ENCODE results near the gene LETM1.

Gene LETM1

DNA sequence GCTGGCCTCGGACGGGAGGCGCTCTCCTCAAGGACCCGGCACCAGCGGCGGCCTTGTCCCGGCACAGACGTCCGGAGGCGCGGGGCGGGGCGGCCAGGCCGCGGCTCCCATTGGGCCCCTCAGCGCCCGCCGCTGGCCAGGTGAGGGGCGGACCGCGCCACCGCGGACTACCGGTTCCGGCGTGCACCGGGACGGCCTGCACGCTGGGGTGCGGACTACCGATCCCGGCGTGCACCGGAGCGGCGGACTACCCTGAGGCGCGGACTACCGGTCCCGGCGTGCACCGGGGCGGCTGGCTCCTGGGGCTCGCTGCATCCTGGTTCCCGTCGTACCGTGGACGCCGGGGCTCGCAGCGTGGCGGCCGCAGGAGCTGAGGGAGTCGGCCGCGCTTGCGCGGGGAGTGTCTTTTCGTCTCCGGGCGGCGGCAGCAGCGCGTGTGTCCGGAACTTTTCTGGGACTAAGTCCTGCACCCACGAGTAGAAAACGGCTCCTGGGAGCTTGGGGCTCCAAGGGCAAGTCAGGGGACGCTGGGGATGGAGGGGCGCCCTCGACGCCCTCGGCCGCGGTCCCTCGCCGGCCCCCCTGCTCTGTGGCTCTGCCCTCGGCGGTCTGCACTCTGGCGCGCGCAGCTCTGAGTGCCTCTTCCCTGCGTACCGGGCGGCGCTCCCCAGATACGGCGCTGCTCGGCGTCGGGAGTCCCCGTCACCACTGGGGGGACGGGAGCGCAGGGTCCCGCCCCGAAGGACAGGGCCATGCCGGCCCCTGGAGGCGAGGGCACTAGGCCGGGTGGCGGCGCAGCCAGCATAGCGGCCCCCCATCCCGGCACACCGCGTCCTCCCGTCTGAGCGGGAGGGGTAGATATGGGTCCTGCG lies at the start of gene LETM1:
Gene LETM1 (minus strand): TSS at position 86 of the 872 bp plus-strand sequence. CDS start 206 bp downstream, outside the sequence.
- DNase-seq = peak; percentile 93 to 94

GRCh38 chr4:1904042-1904441 lies 48.1 kb upstream of the LETM1 start:
- no peak for DNase-seq

DNA sequence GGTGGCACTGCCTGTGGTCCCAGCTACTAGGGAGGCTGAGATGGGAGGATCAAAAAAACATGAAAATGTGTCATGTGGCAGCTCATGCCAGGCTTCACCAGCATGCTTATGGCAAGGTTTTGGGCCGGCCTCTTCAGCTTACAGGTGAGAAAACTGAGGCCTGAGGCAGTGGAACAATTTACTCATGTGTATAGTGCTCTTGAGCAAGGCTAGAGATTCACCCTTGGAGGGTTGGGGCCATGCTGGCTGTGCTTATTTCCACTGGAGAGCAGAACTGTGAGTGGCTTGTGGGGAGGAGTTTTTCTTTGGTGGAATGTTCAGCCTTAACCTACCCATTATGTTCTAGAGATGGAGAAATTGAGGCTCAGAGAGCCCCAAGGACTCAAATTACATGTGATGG lies 47.1 kb upstream of the LETM1 start:
- no peak for DNase-seq

DNA sequence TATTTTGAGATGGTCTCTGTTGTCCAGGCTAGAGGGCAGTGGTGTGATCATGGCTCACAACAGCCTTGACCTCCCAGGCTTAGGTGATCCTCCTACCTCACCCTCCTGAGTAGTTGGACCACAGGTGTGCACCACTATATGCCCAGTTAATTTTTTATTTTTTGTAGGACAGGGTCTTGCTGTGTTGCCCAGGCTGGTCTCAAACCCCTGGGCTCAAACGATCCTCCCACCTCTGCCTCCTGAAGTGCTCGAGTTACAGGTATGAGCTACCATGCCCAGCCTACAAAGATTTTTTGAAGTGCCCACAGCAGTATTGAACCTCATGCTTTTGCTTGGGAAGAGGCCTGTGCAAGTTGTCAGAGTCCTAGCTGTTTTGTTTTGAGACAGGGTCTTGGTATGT lies 46.3 kb upstream of the LETM1 start:
- no peak for DNase-seq

DNA sequence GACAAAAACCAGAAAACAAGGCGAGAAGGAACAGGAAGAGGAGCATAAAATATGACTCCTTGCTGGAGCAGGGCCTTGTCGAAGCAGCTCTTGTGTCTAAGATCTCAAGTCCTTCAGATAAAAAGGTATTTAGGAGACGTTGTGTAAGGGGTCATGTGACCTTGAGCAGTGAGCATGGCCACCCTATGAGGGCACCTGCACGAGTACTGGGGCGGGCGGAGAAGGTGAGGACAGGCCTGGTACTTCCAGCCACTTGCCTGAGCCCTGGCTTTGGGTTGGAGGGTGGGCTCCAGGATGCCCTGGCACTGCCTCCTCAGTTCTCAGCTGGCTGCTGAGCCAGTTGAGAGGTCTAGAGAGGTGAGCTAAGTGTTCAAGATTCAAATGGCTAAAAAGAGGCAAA lies 45.2 kb upstream of the LETM1 start:
- no peak for DNase-seq

GRCh38 chr4:1900624-1901023 lies 44.7 kb upstream of the LETM1 start:
- DNase-seq = no peak

DNA sequence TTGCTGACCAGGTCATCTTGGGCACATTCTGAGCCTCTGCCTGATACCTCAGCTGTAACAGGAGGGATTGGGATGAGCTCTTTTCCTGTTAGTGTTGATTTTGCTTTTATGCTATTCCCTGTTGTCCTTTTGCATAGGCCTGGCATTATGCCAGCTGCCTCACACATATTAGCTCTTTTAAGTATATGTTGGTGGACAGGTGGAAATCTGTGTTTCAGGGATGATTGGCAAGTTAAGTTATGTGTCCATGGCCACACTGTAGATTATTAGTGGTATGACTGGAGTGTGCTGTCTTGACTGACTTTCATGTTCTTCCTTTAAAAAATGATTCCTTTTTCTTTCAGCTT lies 44.1 kb upstream of the LETM1 start:
- DNase-seq = no peak

- DNase-seq = peak; percentile 76 to 81
These were observed 43.5 kb upstream of the LETM1 start for GRCh38 chr4:1899149-1900086.

GRCh38 chr4:1898681-1899080 lies 42.7 kb upstream of the LETM1 start:
- no peak for DNase-seq

DNA sequence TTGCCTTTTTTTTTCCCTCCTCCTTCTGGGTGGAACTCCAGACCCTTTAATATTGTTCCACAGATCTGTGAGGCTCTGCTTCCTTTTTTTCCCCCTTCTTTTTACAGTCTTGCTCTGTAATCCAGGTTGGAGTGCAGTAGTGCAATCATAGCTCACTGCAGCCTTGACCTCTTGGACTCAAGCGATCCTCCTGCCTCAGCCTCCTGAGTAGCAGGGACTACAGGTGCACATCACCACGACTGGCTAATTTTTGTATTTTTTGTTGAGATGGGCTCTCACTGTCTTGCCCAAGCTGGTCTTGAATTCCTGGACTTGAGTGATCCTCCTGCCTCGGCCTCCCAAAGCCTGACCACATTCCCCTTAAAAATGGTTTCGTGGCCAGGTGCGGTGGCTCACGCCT lies 42.1 kb upstream of the LETM1 start:
- no peak for DNase-seq

- no peak for DNase-seq
These were observed 40.7 kb upstream of the LETM1 start for GRCh38 chr4:1896658-1896991.

GRCh38 chr4:1895971-1896657 lies 40.2 kb upstream of the LETM1 start:
- DNase-seq = no peak

GRCh38 chr4:1890979-1891570 lies 35.1 kb upstream of the LETM1 start:
- DNase-seq = no peak

GRCh38 chr4:1887052-1887451 lies 31.1 kb upstream of the LETM1 start:
- DNase-seq = no peak

DNA sequence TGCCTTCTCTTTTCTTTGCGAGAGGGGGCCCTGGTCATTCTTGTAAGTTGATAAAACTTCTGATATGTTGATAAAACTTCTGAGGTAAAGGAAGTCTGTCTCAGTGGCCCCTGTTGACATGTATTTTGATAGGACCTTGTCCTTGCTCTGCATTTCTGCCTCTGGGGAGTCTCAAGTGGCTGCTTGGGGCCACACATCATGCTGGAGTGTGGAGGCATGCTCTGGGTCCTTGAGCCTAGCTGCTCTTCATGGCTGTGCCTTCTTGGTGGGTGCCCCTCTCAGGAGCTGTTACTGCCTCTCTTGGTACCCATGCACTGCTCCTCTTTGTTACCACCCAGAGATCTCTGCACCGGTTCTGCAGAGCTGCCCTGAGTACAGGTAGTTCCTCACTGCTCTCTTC lies 29.5 kb upstream of the LETM1 start:
- no peak for DNase-seq

GRCh38 chr4:1883583-1883982 lies 27.6 kb upstream of the LETM1 start:
- DNase-seq = no peak

DNA sequence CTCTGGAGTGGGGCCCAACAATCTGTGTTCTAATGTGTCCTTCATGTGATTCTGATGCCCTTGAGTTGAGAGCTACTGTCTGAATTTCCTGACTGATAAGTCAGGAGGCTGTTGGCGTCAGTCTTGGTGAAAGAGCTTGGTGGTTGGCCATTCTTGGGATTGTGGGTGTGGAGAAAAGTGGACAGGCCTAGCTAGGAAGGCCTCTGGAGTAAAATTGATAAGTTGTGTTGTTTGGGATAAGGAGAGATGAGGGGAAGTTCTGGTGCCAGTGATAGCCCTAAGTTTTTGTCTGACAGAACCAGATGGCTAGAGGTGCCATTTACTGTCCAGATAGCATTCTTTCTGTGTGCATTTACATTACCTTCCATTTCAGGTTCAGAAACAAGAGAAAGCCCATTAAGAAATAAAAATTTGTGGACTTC lies 26.9 kb upstream of the LETM1 start:
- DNase-seq = no peak

DNA sequence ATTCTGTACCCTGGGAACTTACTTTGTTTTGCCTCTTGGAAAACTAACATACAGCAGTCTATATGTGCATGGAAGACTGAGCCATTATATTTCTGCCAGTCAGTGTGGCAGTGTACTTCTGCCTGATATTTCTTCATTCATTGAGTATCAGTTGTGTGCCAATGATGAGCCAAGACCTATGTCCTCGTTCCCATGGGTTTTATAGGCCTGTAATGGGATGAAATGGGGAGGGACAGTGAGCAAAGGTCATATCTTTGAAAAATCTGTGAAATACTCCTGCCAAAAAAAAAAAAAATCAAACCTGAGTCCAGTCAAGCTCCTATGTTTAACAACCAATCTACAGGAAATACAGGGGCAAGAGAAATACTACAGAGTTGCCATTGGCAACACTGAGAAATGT lies 24.4 kb upstream of the LETM1 start:
- no peak for DNase-seq

- DNase-seq = no peak
These were observed 23.5 kb upstream of the LETM1 start for GRCh38 chr4:1879485-1879884.

DNA sequence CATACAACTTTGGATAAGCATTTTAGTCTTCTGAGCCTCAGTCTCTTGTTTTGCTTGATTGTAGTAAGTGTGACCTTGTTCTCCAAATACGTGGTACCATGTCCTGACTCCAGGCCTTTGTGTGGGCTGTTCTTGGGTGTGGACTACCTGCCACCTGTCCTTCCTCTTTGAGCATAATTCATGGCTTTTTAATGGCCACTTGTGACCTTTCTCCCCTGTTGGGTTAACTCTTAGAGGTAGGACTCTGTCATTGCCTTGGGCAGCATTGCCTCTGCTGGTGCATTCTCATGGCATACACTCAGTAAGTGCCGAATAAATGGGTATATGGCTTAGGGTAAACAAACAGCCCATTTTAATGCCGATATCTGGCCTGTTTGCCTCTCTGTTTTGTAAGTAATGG lies 18.2 kb upstream of the LETM1 start:
- no peak for DNase-seq

- no peak for DNase-seq
These were observed 17.8 kb upstream of the LETM1 start for GRCh38 chr4:1873776-1874175.

DNA sequence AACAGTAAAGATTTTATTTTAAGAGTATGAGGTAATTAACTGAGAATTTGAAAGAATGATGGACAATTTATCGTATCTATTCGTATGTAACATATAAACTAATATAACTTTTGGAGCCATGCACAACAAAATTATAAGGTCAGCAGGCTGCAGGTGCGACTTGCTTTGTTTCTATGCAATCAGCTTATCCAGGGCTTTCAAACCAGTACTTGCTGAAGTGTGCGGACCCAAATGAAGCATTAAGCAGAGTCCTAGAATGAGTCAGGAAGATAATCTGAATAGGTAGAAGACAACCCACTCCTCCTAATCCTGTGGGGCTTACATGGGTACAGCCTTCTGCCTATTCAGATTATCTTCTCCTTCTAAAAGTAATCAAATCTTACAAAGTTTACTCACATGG lies 17.3 kb upstream of the LETM1 start:
- DNase-seq = no peak

DNA sequence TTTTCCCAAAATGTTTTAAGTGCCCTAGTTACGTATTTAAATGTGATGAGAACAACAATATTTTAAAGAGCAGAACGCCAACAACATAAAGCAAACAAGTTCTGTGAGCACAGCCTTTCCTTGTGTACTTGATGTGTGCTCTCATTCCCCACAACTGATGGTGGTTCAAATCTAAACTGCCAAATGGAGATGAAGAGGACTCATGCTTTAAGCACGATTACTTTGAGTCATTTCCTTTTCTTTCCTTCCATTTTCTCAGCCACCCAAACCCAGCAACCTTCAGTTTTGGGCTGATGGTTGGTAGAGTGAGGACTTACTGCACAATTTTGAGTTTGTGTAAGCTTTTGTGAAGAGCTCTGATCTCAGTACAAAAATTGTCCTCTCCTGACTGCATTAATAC lies 16.9 kb upstream of the LETM1 start:
- DNase-seq = peak in 1 of 2 donors; percentile 21

Data from CD4-positive, alpha-beta T cell treated with Interleukin-1 beta for 1 hour (primary cell).